T-helper 2 cell treated with Interferon-gamma antibody and Interleukin-4, amounts not matched to agents 5 μg/mL and 100 μg/mL, for 36 hours (primary cell): ENCODE results near the gene COL23A1.

Experiments
- DNase-seq: peaks from one replicate; pipeline ENCODE4 v3.0.0; 2021; ENCODE audit warnings: low spot score
- H3K27ac Mint-ChIP-seq: one replicate; pipeline ENCODE4 v1.8.0; 2021; ENCODE audit warnings: mild to moderate bottlenecking, mixed read lengths
- H3K27me3 Mint-ChIP-seq: one replicate; pipeline ENCODE4 v1.8.0; 2021; ENCODE audit warnings: low read depth, mixed read lengths
- H3K36me3 Mint-ChIP-seq: one replicate; pipeline ENCODE4 v1.8.0; 2021; ENCODE audit warnings: low read depth, mixed read lengths
- H3K4me1 Mint-ChIP-seq: one replicate; pipeline ENCODE4 v1.8.0; 2021; ENCODE audit warnings: low read depth, mixed read lengths
- H3K4me3 Mint-ChIP-seq: one replicate; pipeline ENCODE4 v1.8.0; 2022; ENCODE audit warnings: mild to moderate bottlenecking, moderate library complexity, mixed read lengths
- H3K9me3 Mint-ChIP-seq: one replicate; pipeline ENCODE4 v1.8.0; 2021; ENCODE audit warnings: mixed read lengths

The COL23A1 gene

DNA sequence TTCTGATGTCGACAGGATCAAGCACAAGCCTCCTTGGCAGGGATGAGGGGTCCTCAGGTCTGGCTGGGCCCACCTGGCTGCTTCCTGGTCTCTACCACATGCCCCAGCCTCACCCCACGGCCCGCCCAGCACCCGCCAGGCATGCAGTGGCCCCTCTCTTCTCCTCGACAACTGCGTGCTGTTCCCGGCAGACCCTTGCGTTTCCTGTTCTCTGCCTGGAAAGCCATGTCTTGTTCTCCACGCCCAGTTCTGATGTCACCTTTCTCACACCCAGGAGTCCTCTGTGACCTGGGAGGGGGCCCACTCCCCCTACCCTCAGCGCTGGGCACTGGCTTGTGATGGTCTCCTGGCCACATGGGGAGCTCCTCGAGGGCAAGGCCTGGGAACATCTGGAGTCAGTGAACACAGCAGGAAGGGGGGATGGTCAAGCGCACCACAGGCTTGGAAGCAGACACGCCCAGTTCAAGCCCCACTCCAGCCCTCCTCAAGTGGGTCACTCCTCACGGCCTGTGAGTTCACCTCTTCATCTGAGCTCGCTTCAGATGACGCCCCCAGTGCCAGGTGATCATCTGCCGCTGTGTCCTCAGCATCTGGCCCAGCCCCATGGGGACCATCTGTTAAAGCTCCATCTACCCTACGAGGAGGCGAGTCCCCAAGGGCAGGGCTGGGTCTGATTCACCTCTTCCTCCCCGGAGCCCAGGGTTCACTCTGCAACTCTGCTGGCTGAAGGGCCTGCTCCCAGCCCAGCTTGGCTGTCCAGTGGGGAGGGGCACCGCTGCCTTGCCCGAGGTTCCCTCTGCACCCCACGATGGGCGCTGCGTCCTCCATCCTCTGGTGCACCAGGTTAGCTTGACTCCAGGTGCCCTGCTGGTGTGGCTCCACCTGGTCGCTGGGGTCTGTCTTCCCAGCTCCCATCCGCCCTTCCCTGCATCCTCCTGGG, 224.4 kb downstream of the COL23A1 start:
- no peaks in the 10 kb centered on the region for H3K9me3 Mint-ChIP-seq
- no peak overlapping the region for H3K27ac Mint-ChIP-seq
- H3K27me3 Mint-ChIP-seq, result no peaks in the 10 kb centered on the region
- H3K36me3 Mint-ChIP-seq, result no peaks in the 10 kb centered on the region
- DNase-seq, result no peak
- no peaks in the 10 kb centered on the region for H3K4me1 Mint-ChIP-seq
- H3K4me3 Mint-ChIP-seq, result no peak overlapping the region

DNA sequence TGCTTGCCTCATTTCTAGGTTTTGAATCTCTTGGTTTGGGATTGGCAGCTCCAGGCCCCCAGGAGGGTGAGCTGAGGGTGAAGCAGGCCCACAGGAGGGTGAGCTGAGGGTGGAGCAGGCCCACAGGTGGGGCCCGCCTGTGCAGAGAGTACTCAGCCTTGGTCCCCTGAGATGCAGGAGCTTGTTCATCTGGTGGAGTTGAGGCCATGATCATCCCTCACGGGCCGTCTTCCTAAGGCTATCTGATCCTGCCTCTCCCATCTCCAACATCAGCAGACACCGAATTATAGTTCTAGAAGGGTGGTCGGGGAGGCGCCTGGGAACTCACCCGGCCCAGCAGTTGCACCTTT, 225.9 kb downstream of the COL23A1 start:
- H3K9me3 Mint-ChIP-seq, result no peaks in the 10 kb centered on the region
- no peak for DNase-seq
- H3K4me3 Mint-ChIP-seq, result no peak overlapping the region
- H3K36me3 Mint-ChIP-seq, result no peaks in the 10 kb centered on the region
- H3K4me1 Mint-ChIP-seq, result no peaks in the 10 kb centered on the region
- H3K27ac Mint-ChIP-seq, result no peak overlapping the region
- no peaks in the 10 kb centered on the region for H3K27me3 Mint-ChIP-seq

DNA sequence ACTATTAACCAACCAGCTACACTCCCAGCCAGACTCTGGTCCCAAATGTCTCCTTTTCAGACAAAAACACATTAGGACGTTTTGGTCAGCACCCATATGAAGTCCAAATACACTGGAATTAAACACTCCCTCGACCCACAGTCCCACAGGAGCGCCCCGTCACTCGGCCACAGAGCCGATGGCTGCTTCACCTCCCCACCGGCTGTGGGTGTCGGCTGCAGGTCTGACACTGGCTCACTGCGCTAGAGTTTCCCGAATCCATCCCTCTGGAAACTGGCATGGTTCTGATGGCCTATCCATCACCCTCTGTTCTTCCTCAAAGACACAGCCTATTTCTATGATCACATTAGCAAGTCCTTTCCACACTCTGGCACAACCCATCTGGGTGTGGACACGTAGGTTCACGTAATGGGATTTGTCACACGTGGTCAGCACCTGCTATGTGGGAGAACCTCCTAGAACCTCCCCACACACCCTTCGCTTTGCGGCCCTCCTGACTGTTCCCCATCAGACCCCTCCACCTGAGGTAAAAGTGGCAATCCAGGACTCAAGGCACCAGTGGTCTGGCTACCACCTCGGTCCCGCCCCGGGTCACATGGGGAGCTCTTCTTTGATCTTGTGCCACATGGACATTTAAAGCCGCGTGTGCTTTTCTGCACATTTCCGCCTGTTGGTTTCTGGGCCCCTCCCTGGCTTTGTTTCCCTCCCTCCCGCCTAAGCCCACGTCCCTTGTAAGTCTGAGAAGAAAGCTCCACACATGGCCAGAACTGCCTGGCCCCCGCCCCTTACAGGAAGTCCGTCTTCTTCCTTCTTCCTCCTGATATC, 226.5 kb downstream of the COL23A1 start:
- no peak overlapping the region for H3K4me3 Mint-ChIP-seq
- no peaks in the 10 kb centered on the region for H3K4me1 Mint-ChIP-seq
- no peak overlapping the region for H3K27ac Mint-ChIP-seq
- H3K9me3 Mint-ChIP-seq, result no peaks in the 10 kb centered on the region
- H3K27me3 Mint-ChIP-seq, result no peaks in the 10 kb centered on the region
- no peak for DNase-seq
- no peaks in the 10 kb centered on the region for H3K36me3 Mint-ChIP-seq

- H3K4me3 Mint-ChIP-seq, result no peak overlapping the region
- DNase-seq, result no peak
- H3K36me3 Mint-ChIP-seq, result no peaks in the 10 kb centered on the region
- peaks cover 6% of the 10 kb centered on the region for H3K9me3 Mint-ChIP-seq
- H3K4me1 Mint-ChIP-seq, result no peaks in the 10 kb centered on the region
- H3K27ac Mint-ChIP-seq, result no peak overlapping the region
- no peaks in the 10 kb centered on the region for H3K27me3 Mint-ChIP-seq
Measured at GRCh38 chr5:178361657-178362445, 228.3 kb downstream of the COL23A1 start.

GRCh38 chr5:178360926-178361235, 229.3 kb downstream of the COL23A1 start:
- DNase-seq, result no peak
- Mint-ChIP-seq H3K27ac (no peak overlapping the region), H3K36me3 (no peaks in the 10 kb centered on the region), H3K27me3 (peaks cover 7% of the 10 kb centered on the region), H3K4me3 (no peak overlapping the region), H3K9me3 (peaks cover 6% of the 10 kb centered on the region), H3K4me1 (no peaks in the 10 kb centered on the region)

- H3K9me3 Mint-ChIP-seq, result peaks cover 6% of the 10 kb centered on the region
- H3K27me3 Mint-ChIP-seq, result peaks cover 8% of the 10 kb centered on the region
- no peak for DNase-seq
- H3K4me1 Mint-ChIP-seq, result no peaks in the 10 kb centered on the region
- no peak overlapping the region for H3K4me3 Mint-ChIP-seq
- no peaks in the 10 kb centered on the region for H3K36me3 Mint-ChIP-seq
- H3K27ac Mint-ChIP-seq, result no peak overlapping the region
Measured at GRCh38 chr5:178360222-178360925, 229.8 kb downstream of the COL23A1 start.

- Mint-ChIP-seq H3K9me3 (peaks cover 6% of the 10 kb centered on the region), H3K27me3 (peaks cover 8% of the 10 kb centered on the region), H3K27ac (no peak overlapping the region), H3K4me1 (no peaks in the 10 kb centered on the region), H3K4me3 (no peak overlapping the region), H3K36me3 (no peaks in the 10 kb centered on the region)
- DNase-seq, result no peak
Measured at GRCh38 chr5:178359738-178360137, 230.5 kb downstream of the COL23A1 start.

- Mint-ChIP-seq H3K27me3 (peaks cover 8% of the 10 kb centered on the region), H3K36me3 (no peaks in the 10 kb centered on the region), H3K27ac (no peak overlapping the region), H3K4me1 (no peaks in the 10 kb centered on the region), H3K4me3 (no peak overlapping the region), H3K9me3 (peaks cover 6% of the 10 kb centered on the region)
- DNase-seq, result no peak
Measured at GRCh38 chr5:178357678-178358077, 232.5 kb downstream of the COL23A1 start.

GRCh38 chr5:178357121-178357521, 233.1 kb downstream of the COL23A1 start:
- no peak overlapping the region for H3K4me3 Mint-ChIP-seq
- H3K9me3 Mint-ChIP-seq, result peaks cover 6% of the 10 kb centered on the region
- H3K36me3 Mint-ChIP-seq, result no peaks in the 10 kb centered on the region
- no peak overlapping the region for H3K27ac Mint-ChIP-seq
- H3K4me1 Mint-ChIP-seq, result no peaks in the 10 kb centered on the region
- no peak for DNase-seq
- H3K27me3 Mint-ChIP-seq, result peaks cover 8% of the 10 kb centered on the region

GRCh38 chr5:178356431-178356872, 233.7 kb downstream of the COL23A1 start:
- no peak for DNase-seq
- Mint-ChIP-seq H3K4me1 (no peaks in the 10 kb centered on the region), H3K9me3 (peaks cover 6% of the 10 kb centered on the region), H3K27me3 (peaks cover 8% of the 10 kb centered on the region), H3K4me3 (no peak overlapping the region), H3K27ac (no peak overlapping the region), H3K36me3 (no peaks in the 10 kb centered on the region)

DNA sequence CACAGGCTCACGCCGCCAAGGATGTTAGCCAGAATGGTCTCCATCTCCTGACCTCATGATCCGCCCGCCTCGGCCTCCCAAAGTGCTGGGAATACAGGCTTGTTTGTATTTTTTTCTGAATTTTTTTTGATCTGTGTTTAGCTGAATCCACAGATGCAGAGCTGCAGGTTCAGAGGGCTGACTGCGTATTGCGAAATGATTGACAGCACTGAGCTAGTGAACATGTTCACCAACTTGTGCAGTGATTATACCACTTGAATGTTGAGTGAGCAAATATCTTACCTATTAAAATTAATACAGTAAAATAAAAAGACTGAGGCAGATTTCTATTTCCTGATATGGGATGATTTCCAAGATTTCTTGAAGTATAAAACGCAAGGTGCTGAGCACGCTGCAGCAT, 234.5 kb downstream of the COL23A1 start:
- DNase-seq, result no peak
- H3K27me3 Mint-ChIP-seq, result peaks cover 8% of the 10 kb centered on the region
- peaks cover 6% of the 10 kb centered on the region for H3K9me3 Mint-ChIP-seq
- H3K27ac Mint-ChIP-seq, result no peak overlapping the region
- no peaks in the 10 kb centered on the region for H3K4me1 Mint-ChIP-seq
- H3K36me3 Mint-ChIP-seq, result no peaks in the 10 kb centered on the region
- no peak overlapping the region for H3K4me3 Mint-ChIP-seq

- no peaks in the 10 kb centered on the region for H3K36me3 Mint-ChIP-seq
- H3K4me1 Mint-ChIP-seq, result no peaks in the 10 kb centered on the region
- no peak for DNase-seq
- no peak overlapping the region for H3K4me3 Mint-ChIP-seq
- H3K9me3 Mint-ChIP-seq, result peaks cover 6% of the 10 kb centered on the region
- peaks cover 8% of the 10 kb centered on the region for H3K27me3 Mint-ChIP-seq
- H3K27ac Mint-ChIP-seq, result no peak overlapping the region
Measured at GRCh38 chr5:178353461-178353860, 236.7 kb downstream of the COL23A1 start.

DNA sequence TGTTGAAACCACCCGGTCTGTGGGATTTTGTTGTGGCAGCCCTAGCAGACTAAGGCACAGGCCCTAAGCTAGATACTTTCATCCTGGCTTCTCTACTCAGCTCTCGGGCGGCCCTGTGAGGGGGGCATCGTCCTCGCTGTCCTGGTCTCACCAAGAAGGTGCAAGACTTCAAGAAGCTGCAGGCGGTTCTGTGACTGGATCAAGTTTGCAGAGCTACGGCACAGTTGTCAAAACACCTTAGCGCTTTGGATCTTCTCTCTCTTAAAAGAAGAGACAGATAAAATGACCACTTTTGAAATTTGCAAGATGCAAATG, 238.2 kb downstream of the COL23A1 start:
- Mint-ChIP-seq H3K4me3 (no peak overlapping the region), H3K27me3 (peaks cover 8% of the 10 kb centered on the region), H3K36me3 (no peaks in the 10 kb centered on the region), H3K27ac (no peak overlapping the region), H3K4me1 (no peaks in the 10 kb centered on the region), H3K9me3 (no peaks in the 10 kb centered on the region)
- no peak for DNase-seq
